ENCODE measurements around the gene GRIK4. TPM values are rescaled to one million over a fixed set of nuclear protein-coding genes. Genes with fewer than 3 reads are reported as not detected.

Gene GRIK4
- total RNA-seq, 2 experiments from 2014 or later = not detected

GRCh38 chr11:120819437-120820365 is 308.2 kb downstream of the GRIK4 start:
- POLR2A ChIA-PET = no interaction called here
- Mint-ChIP-seq H3K27ac (no peak overlapping the region), H3K4me3 (no peak overlapping the region), H3K9me3 (ENCODE audit: low read depth) (no peaks in the 10 kb centered on the region), H3K27me3 (peaks cover 19% of the 10 kb centered on the region), H3K36me3 (ENCODE audit: low read depth) (no peaks in the 10 kb centered on the region), H3K4me1 (no peaks in the 10 kb centered on the region)
- CTCF ChIA-PET = interaction anchor here (0.5 to 1.4 kb wide), 2 partner anchors 9 to 449 kb away, joined by 3 read pairs; no protein-coding TSS in a partner anchor
- ATAC-seq (no peak), DNase-seq (no peak)
- intact Hi-C loops (cut with DNase I, micrococcal nuclease) = no loop called here

GRCh38 chr11:120823159-120823558 is 311.6 kb downstream of the GRIK4 start:
- Mint-ChIP-seq H3K9me3 (ENCODE audit: low read depth) (no peaks in the 10 kb centered on the region), H3K4me1 (no peaks in the 10 kb centered on the region), H3K36me3 (ENCODE audit: low read depth) (no peaks in the 10 kb centered on the region), H3K27me3 (peaks cover 14% of the 10 kb centered on the region), H3K27ac (no peak overlapping the region), H3K4me3 (no peak overlapping the region)
- intact Hi-C loops (cut with DNase I, micrococcal nuclease) = no loop called here
- CTCF ChIA-PET = no interaction called here
- ATAC-seq = no peak
- DNase-seq = no peak
- POLR2A ChIA-PET = no interaction called here

- H3K9me3 Mint-ChIP-seq (ENCODE audit: low read depth) = no peaks in the 10 kb centered on the region
- intact Hi-C loops (cut with DNase I, micrococcal nuclease) = no loop called here
- POLR2A ChIA-PET = no interaction called here
- H3K27ac Mint-ChIP-seq = no peak overlapping the region
- H3K36me3 Mint-ChIP-seq (ENCODE audit: low read depth) = no peaks in the 10 kb centered on the region
- DNase-seq (no peak), ATAC-seq (no peak)
- no peaks in the 10 kb centered on the region for H3K4me1 Mint-ChIP-seq
- peaks cover 9% of the 10 kb centered on the region for H3K27me3 Mint-ChIP-seq
- CTCF ChIA-PET = no interaction called here
- no peak overlapping the region for H3K4me3 Mint-ChIP-seq
Measured at GRCh38 chr11:120824242-120824641, 312.7 kb downstream of the GRIK4 start.

GRCh38 chr11:120827198-120827597 is 315.6 kb downstream of the GRIK4 start:
- ATAC-seq (no peak), DNase-seq (no peak)
- H3K27me3 Mint-ChIP-seq = no peaks in the 10 kb centered on the region
- H3K27ac Mint-ChIP-seq = no peak overlapping the region
- H3K4me1 Mint-ChIP-seq = no peaks in the 10 kb centered on the region
- no peak overlapping the region for H3K4me3 Mint-ChIP-seq
- no peaks in the 10 kb centered on the region for H3K9me3 Mint-ChIP-seq (ENCODE audit: low read depth)
- ChIA-PET POLR2A (no interaction called here), CTCF (interaction anchor here (0.6 kb wide), 1 partner anchor 158 kb away, joined by 3 read pairs; no protein-coding TSS in a partner anchor)
- intact Hi-C loops (cut with DNase I, micrococcal nuclease) = no loop called here
- H3K36me3 Mint-ChIP-seq (ENCODE audit: low read depth) = no peaks in the 10 kb centered on the region

- intact Hi-C loops (cut with DNase I, micrococcal nuclease) = no loop called here
- ATAC-seq (no peak), DNase-seq (no peak)
- Mint-ChIP-seq H3K27me3 (no peaks in the 10 kb centered on the region), H3K9me3 (ENCODE audit: low read depth) (no peaks in the 10 kb centered on the region), H3K36me3 (ENCODE audit: low read depth) (no peaks in the 10 kb centered on the region), H3K4me3 (no peak overlapping the region), H3K4me1 (no peaks in the 10 kb centered on the region), H3K27ac (no peak overlapping the region)
- ChIA-PET CTCF (no interaction called here), POLR2A (no interaction called here)
Measured at GRCh38 chr11:120827820-120828219, 316.3 kb downstream of the GRIK4 start.

GRCh38 chr11:120828847-120829246 is 317.3 kb downstream of the GRIK4 start:
- ChIA-PET POLR2A (no interaction called here), CTCF (no interaction called here)
- intact Hi-C loops (cut with DNase I, micrococcal nuclease) = no loop called here
- no peak for ATAC-seq
- no peak overlapping the region for H3K4me3 Mint-ChIP-seq
- no peaks in the 10 kb centered on the region for H3K4me1 Mint-ChIP-seq
- no peaks in the 10 kb centered on the region for H3K36me3 Mint-ChIP-seq (ENCODE audit: low read depth)
- no peak overlapping the region for H3K27ac Mint-ChIP-seq
- peaks cover 3% of the 10 kb centered on the region for H3K27me3 Mint-ChIP-seq
- H3K9me3 Mint-ChIP-seq (ENCODE audit: low read depth) = no peaks in the 10 kb centered on the region
- no peak for DNase-seq

- Mint-ChIP-seq H3K9me3 (ENCODE audit: low read depth) (no peaks in the 10 kb centered on the region), H3K27me3 (peaks cover 5% of the 10 kb centered on the region), H3K27ac (no peak overlapping the region), H3K36me3 (ENCODE audit: low read depth) (no peaks in the 10 kb centered on the region), H3K4me3 (no peak overlapping the region), H3K4me1 (no peaks in the 10 kb centered on the region)
- ChIA-PET POLR2A (interaction anchor here (0.6 kb wide), 1 partner anchor 294 kb away, joined by 8 read pairs; no protein-coding TSS in a partner anchor), CTCF (no interaction called here)
- intact Hi-C loops (cut with DNase I, micrococcal nuclease) = loop anchor here in 1 of 2 experiments (10.0 kb wide), 1 partner anchor 585 kb away; the partner anchor contains the start of gene POU2F3
- DNase-seq (no peak), ATAC-seq (no peak)
Measured at GRCh38 chr11:120830085-120830620, 318.6 kb downstream of the GRIK4 start.

GRCh38 chr11:120832481-120833238 is 321.1 kb downstream of the GRIK4 start:
- intact Hi-C loops (cut with DNase I, micrococcal nuclease) = loop anchor here in 1 of 2 experiments (10.0 kb wide), 1 partner anchor 588 kb away; the partner anchor contains the start of gene POU2F3
- POLR2A ChIA-PET = no interaction called here
- Mint-ChIP-seq H3K9me3 (ENCODE audit: low read depth) (no peaks in the 10 kb centered on the region), H3K27ac (no peak overlapping the region), H3K36me3 (ENCODE audit: low read depth) (no peaks in the 10 kb centered on the region), H3K4me3 (no peak overlapping the region), H3K4me1 (peaks cover 14% of the 10 kb centered on the region), H3K27me3 (peaks cover 8% of the 10 kb centered on the region)
- DNase-seq (no peak), ATAC-seq (no peak)
- CTCF ChIA-PET = interaction anchor here (1.5 kb wide), 1 partner anchor 30 kb away, joined by 6 read pairs; no protein-coding TSS in a partner anchor

- ChIA-PET POLR2A (no interaction called here), CTCF (interaction anchor here (0.7 kb wide), 1 partner anchor 1391 kb away, joined by 3 read pairs; no protein-coding TSS in a partner anchor)
- ATAC-seq (no peak), DNase-seq (no peak)
- intact Hi-C loops (cut with DNase I, micrococcal nuclease) = loop anchor here in 1 of 2 experiments (1.0 to 10.0 kb wide), 3 partner anchors 269 to 590 kb away; partner anchors contain the start of genes ARHGEF12 and POU2F3
- Mint-ChIP-seq H3K4me1 (peaks cover 17% of the 10 kb centered on the region), H3K4me3 (no peak overlapping the region), H3K27ac (no peak overlapping the region), H3K36me3 (ENCODE audit: low read depth) (no peaks in the 10 kb centered on the region), H3K9me3 (ENCODE audit: low read depth) (no peaks in the 10 kb centered on the region), H3K27me3 (peaks cover 14% of the 10 kb centered on the region)
Measured at GRCh38 chr11:120834686-120835210, 323.2 kb downstream of the GRIK4 start.

- DNase-seq (peak; percentile 80), ATAC-seq (peak; percentile 94)
- Mint-ChIP-seq H3K27ac (no peak overlapping the region), H3K9me3 (ENCODE audit: low read depth) (no peaks in the 10 kb centered on the region), H3K27me3 (peaks cover 20% of the 10 kb centered on the region), H3K4me3 (no peak overlapping the region), H3K4me1 (peaks cover 22% of the 10 kb centered on the region), H3K36me3 (ENCODE audit: low read depth) (no peaks in the 10 kb centered on the region)
- ChIA-PET CTCF (no interaction called here), POLR2A (no interaction called here)
- intact Hi-C loops (cut with DNase I, micrococcal nuclease) = loop anchor here in 1 of 2 experiments (1.0 to 10.0 kb wide), 3 partner anchors 270 to 591 kb away; partner anchors contain the start of genes ARHGEF12 and POU2F3
Measured at GRCh38 chr11:120835601-120836228, 324.2 kb downstream of the GRIK4 start.

- no peak overlapping the region for H3K27ac Mint-ChIP-seq
- CTCF ChIA-PET = interaction anchor here (0.8 kb wide), 1 partner anchor 54 kb away, joined by 3 read pairs; no protein-coding TSS in a partner anchor
- intact Hi-C loops (cut with DNase I, micrococcal nuclease) = loop anchor here in 1 of 2 experiments (10.0 kb wide), 1 partner anchor 593 kb away; the partner anchor contains the start of gene POU2F3
- peaks cover 22% of the 10 kb centered on the region for H3K4me1 Mint-ChIP-seq
- H3K27me3 Mint-ChIP-seq = peaks cover 20% of the 10 kb centered on the region
- POLR2A ChIA-PET = no interaction called here
- H3K4me3 Mint-ChIP-seq = no peak overlapping the region
- ATAC-seq (no peak), DNase-seq (no peak)
- H3K9me3 Mint-ChIP-seq (ENCODE audit: low read depth) = no peaks in the 10 kb centered on the region
- no peaks in the 10 kb centered on the region for H3K36me3 Mint-ChIP-seq (ENCODE audit: low read depth)
Measured at GRCh38 chr11:120837696-120838095, 326.1 kb downstream of the GRIK4 start.

All from activated CD4-positive, alpha-beta T cell treated with anti-CD3 and anti-CD28 coated beads for 36 hours (primary cell).